GM23338 (cell line): ENCODE results near the gene EPHA6. TPM values are rescaled to one million over a fixed set of nuclear protein-coding genes. Genes with fewer than 3 reads are reported as not detected.

Experiments
- ATAC-seq: fragments of 200-7000 bp; cut with Tn5 transposase; 3 replicates; pipeline ENCODE4 v1.9.1; 2020
- DNase-seq: peaks from one replicate; pipeline ENCODE4 v3.0.0-alpha.2; 2015; ENCODE audit warnings: low spot score
- H2AFZ ChIP-seq: fragments of 200-600 bp; sonication (generic); 2 replicates; pipeline ENCODE4 v1.8.0; 2016; ENCODE audit warnings: antibody characterized with exemption, mild to moderate bottlenecking, moderate library complexity
- H3F3A ChIP-seq: fragments of 200-600 bp; sonication (generic); replicated peaks from 2 replicates; pipeline ENCODE4 v1.8.0; 2017; ENCODE audit warnings: antibody characterized with exemption, mixed run types, low read depth
- H3K27ac ChIP-seq: fragments of 200-600 bp; sonication (generic); 2 replicates; pipeline ENCODE4 v1.6.1; 2016; ENCODE audit warnings: low read depth
- H3K27me3 ChIP-seq: fragments of 200-600 bp; sonication (generic); 2 replicates; pipeline ENCODE4 v1.8.0; 2016; ENCODE audit warnings: mild to moderate bottlenecking, mixed run types, moderate library complexity; ENCODE audit not compliant: insufficient read depth
- H3K36me3 ChIP-seq: fragments of 200-600 bp; sonication (generic); 2 replicates; pipeline ENCODE4 v1.8.0; 2016; ENCODE audit warnings: mild to moderate bottlenecking; ENCODE audit not compliant: insufficient read depth
- H3K4me1 ChIP-seq: fragments of 200-600 bp; sonication (generic); 2 replicates; pipeline ENCODE4 v1.8.0; 2016; ENCODE audit warnings: mild to moderate bottlenecking, moderate library complexity; ENCODE audit not compliant: insufficient read depth
- H3K4me2 ChIP-seq: fragments of 200-600 bp; sonication (generic); 2 replicates; pipeline ENCODE4 v1.7.1; 2017; ENCODE audit warnings: mixed run types
- H3K4me3 ChIP-seq: fragments of 200-600 bp; sonication (generic); 2 replicates; pipeline ENCODE4 v1.6.1; 2016; ENCODE audit warnings: mixed run types
- H3K79me2 ChIP-seq: fragments of 200-600 bp; sonication (generic); replicated peaks from 2 replicates; pipeline ENCODE4 v1.8.0; 2017; ENCODE audit warnings: mild to moderate bottlenecking; ENCODE audit not compliant: insufficient read depth
- H3K9me2 ChIP-seq: fragments of 200-600 bp; sonication (generic); 2 replicates; pipeline ENCODE4 v1.8.0; 2017; ENCODE audit not compliant: insufficient read depth
- H4K20me1 ChIP-seq: fragments of 200-600 bp; sonication (generic); replicated peaks from 2 replicates; pipeline ENCODE4 v1.8.0; 2017; ENCODE audit warnings: mild to moderate bottlenecking; ENCODE audit not compliant: insufficient read depth
- H3K27ac Mint-ChIP-seq: 2 replicates; pipeline ENCODE4 v1.8.0; 2020; ENCODE audit warnings: inconsistent platforms, mild to moderate bottlenecking, moderate library complexity, mixed read lengths
- H3K27me3 Mint-ChIP-seq: 3 replicates; pipeline ENCODE4 v1.8.0; 2022; ENCODE audit warnings: low read depth, mild to moderate bottlenecking, moderate library complexity, mixed read lengths, inconsistent platforms; ENCODE audit not compliant: insufficient read depth, poor library complexity
- H3K36me3 Mint-ChIP-seq: 3 replicates; pipeline ENCODE4 v1.8.0; 2021; ENCODE audit warnings: low read depth, mild to moderate bottlenecking, inconsistent platforms, moderate library complexity, mixed read lengths
- H3K4me1 Mint-ChIP-seq: 3 replicates; pipeline ENCODE4 v1.8.0; 2020; ENCODE audit warnings: mild to moderate bottlenecking, inconsistent platforms, mixed read lengths
- H3K4me3 Mint-ChIP-seq: 3 replicates; pipeline ENCODE4 v1.8.0; 2021; ENCODE audit warnings: moderate library complexity, mild to moderate bottlenecking, inconsistent platforms, mixed read lengths
- H3K9me3 Mint-ChIP-seq: 3 replicates; pipeline ENCODE4 v1.8.0; 2020; ENCODE audit warnings: moderate library complexity, mild to moderate bottlenecking, inconsistent platforms, mixed read lengths
- CREB1 ChIP-seq: fragments of 250-450 bp; sonication (Bioruptor Pico); IDR thresholded peaks from 2 replicates; pipeline ENCODE4 v1.5.0; 2020; ENCODE audit warnings: low read depth, mild to moderate bottlenecking, moderate library complexity
- NANOG ChIP-seq: IDR thresholded peaks from 2 replicates; pipeline ENCODE4 v1.6.1; 2016; ENCODE audit warnings: antibody characterized with exemption, borderline replicate concordance
- ZNF331 ChIP-seq: fragments of 250-450 bp; sonication (Bioruptor Pico); IDR thresholded peaks from 2 replicates; pipeline ENCODE4 v1.5.0; 2020; ENCODE audit warnings: low read depth, mild to moderate bottlenecking, moderate library complexity
- polyA plus RNA-seq: library from polyadenylated mRNA; unstranded; fragments of >200 nt; fragmentation: Nextera tagmentation; extraction: Ambion mirVana; gene quantifications from 2 replicates; pipeline ENCODE4 v1.2.1, GENCODE V29; 2016
- total RNA-seq: library from RNA; depleted of rRNA; stranded (reverse); fragments of >200 nt; shearing (Covaris generic); gene quantifications from 2 replicates; pipeline ENCODE4 v1.2.3, GENCODE V29; 2014
- TF ChIP-seq, protein P1 (sequence below), 2 experiments: fragments of 200-600 bp in 1 of 2; sonication (generic) in 1 of 2; conservative IDR thresholded peaks; 2 replicates each; pipeline versions ENCODE4 v1.5.1 to v1.6.1; 2016 to 2017; ENCODE audit warnings: antibody characterized with exemption in 2 of 2, low read depth in 2 of 2, mild to moderate bottlenecking in 2 of 2, moderate library complexity in 1 of 2
- TF ChIP-seq, protein P2 (sequence below): IDR thresholded peaks from one replicate; pipeline ENCODE4 v1.6.1; 2018; ENCODE audit warnings: antibody characterized with exemption; ENCODE audit not compliant: unreplicated experiment
- TF ChIP-seq, protein P3 (sequence below): IDR thresholded peaks from 2 replicates; pipeline ENCODE4 v1.6.1; 2016; ENCODE audit warnings: antibody characterized with exemption
- TF ChIP-seq, protein P4 (sequence below): fragments of 250-450 bp; sonication (Bioruptor Pico); IDR thresholded peaks from 2 replicates; pipeline ENCODE4 v1.5.0; 2020; ENCODE audit warnings: mild to moderate bottlenecking, moderate library complexity

The EPHA6 gene
- total and polyA plus RNA-seq, 2 experiments from 2014 or later: 0.37 to 2.6 TPM

DNA sequence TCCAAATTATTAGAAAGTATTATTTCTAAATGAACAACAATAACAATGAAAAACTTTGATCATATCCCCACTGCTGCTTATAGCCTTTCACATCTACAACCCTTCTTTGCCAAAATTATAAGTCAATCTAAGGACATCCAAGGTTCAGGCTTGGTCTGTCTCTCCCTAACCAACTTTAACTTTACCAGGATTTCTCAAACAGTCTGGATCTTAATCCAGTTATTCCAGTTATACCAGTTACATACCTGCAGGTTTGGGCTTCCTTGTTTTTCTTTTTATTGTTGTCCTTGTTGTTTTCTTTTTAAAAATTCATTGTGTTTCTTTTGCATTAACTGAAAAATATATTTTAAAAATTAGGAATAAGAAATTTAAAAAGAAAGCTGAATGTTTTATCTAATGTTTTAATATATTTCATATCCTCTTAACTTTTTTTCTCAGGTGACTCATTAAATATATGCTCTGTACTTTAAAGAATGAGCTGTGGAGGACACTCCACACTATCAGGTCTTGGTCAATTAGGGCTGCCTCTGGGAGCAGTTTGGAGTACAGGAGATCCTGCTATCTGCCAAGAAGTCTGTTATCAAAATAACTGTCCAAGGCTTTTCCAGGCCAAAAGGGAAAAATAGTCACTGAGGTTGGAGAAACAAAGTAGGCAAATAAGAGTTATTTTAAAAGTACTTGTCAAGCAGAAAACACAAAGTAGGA, 421.4 kb downstream of the EPHA6 start (continued):
- TF ChIP-seq, protein P1, sequence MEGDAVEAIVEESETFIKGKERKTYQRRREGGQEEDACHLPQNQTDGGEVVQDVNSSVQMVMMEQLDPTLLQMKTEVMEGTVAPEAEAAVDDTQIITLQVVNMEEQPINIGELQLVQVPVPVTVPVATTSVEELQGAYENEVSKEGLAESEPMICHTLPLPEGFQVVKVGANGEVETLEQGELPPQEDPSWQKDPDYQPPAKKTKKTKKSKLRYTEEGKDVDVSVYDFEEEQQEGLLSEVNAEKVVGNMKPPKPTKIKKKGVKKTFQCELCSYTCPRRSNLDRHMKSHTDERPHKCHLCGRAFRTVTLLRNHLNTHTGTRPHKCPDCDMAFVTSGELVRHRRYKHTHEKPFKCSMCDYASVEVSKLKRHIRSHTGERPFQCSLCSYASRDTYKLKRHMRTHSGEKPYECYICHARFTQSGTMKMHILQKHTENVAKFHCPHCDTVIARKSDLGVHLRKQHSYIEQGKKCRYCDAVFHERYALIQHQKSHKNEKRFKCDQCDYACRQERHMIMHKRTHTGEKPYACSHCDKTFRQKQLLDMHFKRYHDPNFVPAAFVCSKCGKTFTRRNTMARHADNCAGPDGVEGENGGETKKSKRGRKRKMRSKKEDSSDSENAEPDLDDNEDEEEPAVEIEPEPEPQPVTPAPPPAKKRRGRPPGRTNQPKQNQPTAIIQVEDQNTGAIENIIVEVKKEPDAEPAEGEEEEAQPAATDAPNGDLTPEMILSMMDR (conservative IDR thresholded peaks at IDR 0.05; ENCODE audit: low read depth in 2 of 2): no peak
- no peak for TF ChIP-seq ZNF331
- TF ChIP-seq, protein P2, sequence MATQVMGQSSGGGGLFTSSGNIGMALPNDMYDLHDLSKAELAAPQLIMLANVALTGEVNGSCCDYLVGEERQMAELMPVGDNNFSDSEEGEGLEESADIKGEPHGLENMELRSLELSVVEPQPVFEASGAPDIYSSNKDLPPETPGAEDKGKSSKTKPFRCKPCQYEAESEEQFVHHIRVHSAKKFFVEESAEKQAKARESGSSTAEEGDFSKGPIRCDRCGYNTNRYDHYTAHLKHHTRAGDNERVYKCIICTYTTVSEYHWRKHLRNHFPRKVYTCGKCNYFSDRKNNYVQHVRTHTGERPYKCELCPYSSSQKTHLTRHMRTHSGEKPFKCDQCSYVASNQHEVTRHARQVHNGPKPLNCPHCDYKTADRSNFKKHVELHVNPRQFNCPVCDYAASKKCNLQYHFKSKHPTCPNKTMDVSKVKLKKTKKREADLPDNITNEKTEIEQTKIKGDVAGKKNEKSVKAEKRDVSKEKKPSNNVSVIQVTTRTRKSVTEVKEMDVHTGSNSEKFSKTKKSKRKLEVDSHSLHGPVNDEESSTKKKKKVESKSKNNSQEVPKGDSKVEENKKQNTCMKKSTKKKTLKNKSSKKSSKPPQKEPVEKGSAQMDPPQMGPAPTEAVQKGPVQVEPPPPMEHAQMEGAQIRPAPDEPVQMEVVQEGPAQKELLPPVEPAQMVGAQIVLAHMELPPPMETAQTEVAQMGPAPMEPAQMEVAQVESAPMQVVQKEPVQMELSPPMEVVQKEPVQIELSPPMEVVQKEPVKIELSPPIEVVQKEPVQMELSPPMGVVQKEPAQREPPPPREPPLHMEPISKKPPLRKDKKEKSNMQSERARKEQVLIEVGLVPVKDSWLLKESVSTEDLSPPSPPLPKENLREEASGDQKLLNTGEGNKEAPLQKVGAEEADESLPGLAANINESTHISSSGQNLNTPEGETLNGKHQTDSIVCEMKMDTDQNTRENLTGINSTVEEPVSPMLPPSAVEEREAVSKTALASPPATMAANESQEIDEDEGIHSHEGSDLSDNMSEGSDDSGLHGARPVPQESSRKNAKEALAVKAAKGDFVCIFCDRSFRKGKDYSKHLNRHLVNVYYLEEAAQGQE: no peak

DNA sequence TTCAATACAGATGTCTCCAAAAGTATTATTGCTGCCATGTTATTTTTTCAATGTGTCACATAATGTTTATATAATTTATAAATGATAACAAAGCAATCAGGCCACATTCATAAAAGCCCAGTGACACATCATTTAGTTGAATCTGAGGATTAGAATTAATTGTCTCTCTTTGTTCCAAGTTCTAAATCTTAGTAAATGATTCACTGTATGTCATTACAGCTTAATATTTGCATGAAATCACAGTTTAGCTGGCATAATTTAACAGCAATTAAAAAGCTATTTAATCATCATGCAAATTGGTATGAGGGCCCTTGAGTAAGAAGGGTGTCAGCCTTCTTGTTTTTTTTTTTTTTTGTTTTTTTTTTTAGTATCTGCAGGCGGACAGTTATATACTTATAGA, 427.0 kb downstream of the EPHA6 start:
- no peak overlapping the region for H3K27ac Mint-ChIP-seq
- H4K20me1 ChIP-seq: no peaks in the 10 kb centered on the region
- H3K4me3 ChIP-seq: no peak overlapping the region
- no peaks in the 10 kb centered on the region for H3K9me2 ChIP-seq
- no peaks in the 10 kb centered on the region for H3F3A ChIP-seq
- H3K9me3 Mint-ChIP-seq: no peaks in the 10 kb centered on the region
- H3K79me2 ChIP-seq: no peaks in the 10 kb centered on the region
- DNase-seq (no peak), ATAC-seq (no peak)
- no peak overlapping the region for H2AFZ ChIP-seq
- H3K4me1 Mint-ChIP-seq: peaks cover 3% of the 10 kb centered on the region; the same call in 2 of the 3 replicates
- no peak overlapping the region for H3K4me3 Mint-ChIP-seq
- no peak overlapping the region for H3K27ac ChIP-seq
- no peaks in the 10 kb centered on the region for H3K36me3 ChIP-seq
- no peaks in the 10 kb centered on the region for H3K4me1 ChIP-seq
- H3K27me3 ChIP-seq: no peaks in the 10 kb centered on the region
- no peak overlapping the region for H3K4me2 ChIP-seq
- no peaks in the 10 kb centered on the region for H3K27me3 Mint-ChIP-seq
- H3K36me3 Mint-ChIP-seq: no peaks in the 10 kb centered on the region
- TF ChIP-seq CREB1 (CRISPR knock-in tag) (no peak), NANOG (no peak)
- TF ChIP-seq, protein P3, sequence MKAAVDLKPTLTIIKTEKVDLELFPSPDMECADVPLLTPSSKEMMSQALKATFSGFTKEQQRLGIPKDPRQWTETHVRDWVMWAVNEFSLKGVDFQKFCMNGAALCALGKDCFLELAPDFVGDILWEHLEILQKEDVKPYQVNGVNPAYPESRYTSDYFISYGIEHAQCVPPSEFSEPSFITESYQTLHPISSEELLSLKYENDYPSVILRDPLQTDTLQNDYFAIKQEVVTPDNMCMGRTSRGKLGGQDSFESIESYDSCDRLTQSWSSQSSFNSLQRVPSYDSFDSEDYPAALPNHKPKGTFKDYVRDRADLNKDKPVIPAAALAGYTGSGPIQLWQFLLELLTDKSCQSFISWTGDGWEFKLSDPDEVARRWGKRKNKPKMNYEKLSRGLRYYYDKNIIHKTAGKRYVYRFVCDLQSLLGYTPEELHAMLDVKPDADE: no peak
- TF ChIP-seq, protein P2: no peak
- TF ChIP-seq, protein P4, sequence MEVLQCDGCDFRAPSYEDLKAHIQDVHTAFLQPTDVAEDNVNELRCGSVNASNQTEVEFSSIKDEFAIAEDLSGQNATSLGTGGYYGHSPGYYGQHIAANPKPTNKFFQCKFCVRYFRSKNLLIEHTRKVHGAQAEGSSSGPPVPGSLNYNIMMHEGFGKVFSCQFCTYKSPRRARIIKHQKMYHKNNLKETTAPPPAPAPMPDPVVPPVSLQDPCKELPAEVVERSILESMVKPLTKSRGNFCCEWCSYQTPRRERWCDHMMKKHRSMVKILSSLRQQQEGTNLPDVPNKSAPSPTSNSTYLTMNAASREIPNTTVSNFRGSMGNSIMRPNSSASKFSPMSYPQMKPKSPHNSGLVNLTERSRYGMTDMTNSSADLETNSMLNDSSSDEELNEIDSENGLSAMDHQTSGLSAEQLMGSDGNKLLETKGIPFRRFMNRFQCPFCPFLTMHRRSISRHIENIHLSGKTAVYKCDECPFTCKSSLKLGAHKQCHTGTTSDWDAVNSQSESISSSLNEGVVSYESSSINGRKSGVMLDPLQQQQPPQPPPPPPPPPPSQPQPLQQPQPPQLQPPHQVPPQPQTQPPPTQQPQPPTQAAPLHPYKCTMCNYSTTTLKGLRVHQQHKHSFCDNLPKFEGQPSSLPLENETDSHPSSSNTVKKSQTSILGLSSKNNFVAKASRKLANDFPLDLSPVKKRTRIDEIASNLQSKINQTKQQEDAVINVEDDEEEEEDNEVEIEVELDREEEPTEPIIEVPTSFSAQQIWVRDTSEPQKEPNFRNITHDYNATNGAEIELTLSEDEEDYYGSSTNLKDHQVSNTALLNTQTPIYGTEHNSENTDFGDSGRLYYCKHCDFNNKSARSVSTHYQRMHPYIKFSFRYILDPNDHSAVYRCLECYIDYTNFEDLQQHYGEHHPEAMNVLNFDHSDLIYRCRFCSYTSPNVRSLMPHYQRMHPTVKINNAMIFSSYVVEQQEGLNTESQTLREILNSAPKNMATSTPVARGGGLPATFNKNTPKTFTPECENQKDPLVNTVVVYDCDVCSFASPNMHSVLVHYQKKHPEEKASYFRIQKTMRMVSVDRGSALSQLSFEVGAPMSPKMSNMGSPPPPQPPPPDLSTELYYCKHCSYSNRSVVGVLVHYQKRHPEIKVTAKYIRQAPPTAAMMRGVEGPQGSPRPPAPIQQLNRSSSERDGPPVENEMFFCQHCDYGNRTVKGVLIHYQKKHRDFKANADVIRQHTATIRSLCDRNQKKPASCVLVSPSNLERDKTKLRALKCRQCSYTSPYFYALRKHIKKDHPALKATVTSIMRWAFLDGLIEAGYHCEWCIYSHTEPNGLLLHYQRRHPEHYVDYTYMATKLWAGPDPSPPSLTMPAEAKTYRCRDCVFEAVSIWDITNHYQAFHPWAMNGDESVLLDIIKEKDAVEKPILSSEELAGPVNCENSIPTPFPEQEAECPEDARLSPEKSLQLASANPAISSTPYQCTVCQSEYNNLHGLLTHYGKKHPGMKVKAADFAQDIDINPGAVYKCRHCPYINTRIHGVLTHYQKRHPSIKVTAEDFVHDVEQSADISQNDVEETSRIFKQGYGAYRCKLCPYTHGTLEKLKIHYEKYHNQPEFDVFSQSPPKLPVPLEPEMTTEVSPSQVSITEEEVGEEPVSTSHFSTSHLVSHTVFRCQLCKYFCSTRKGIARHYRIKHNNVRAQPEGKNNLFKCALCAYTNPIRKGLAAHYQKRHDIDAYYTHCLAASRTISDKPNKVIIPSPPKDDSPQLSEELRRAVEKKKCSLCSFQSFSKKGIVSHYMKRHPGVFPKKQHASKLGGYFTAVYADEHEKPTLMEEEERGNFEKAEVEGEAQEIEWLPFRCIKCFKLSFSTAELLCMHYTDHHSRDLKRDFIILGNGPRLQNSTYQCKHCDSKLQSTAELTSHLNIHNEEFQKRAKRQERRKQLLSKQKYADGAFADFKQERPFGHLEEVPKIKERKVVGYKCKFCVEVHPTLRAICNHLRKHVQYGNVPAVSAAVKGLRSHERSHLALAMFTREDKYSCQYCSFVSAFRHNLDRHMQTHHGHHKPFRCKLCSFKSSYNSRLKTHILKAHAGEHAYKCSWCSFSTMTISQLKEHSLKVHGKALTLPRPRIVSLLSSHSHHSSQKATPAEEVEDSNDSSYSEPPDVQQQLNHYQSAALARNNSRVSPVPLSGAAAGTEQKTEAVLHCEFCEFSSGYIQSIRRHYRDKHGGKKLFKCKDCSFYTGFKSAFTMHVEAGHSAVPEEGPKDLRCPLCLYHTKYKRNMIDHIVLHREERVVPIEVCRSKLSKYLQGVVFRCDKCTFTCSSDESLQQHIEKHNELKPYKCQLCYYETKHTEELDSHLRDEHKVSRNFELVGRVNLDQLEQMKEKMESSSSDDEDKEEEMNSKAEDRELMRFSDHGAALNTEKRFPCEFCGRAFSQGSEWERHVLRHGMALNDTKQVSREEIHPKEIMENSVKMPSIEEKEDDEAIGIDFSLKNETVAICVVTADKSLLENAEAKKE (CRISPR knock-in tag): no peak
